ENCODE measurements around the gene NTSR1. TPM values are rescaled to one million over a fixed set of nuclear protein-coding genes. Genes with fewer than 3 reads are reported as not detected.
A peak's percentile ranks its signal among the peaks of the same experiment; 100 is the strongest.

NTSR1 gene
- total and polyA plus RNA-seq, 2 of the 13 experiments (the other 11 are each of a cell fraction or from before 2014, with no cell fraction given): 0.09 to 0.12 TPM

DNA sequence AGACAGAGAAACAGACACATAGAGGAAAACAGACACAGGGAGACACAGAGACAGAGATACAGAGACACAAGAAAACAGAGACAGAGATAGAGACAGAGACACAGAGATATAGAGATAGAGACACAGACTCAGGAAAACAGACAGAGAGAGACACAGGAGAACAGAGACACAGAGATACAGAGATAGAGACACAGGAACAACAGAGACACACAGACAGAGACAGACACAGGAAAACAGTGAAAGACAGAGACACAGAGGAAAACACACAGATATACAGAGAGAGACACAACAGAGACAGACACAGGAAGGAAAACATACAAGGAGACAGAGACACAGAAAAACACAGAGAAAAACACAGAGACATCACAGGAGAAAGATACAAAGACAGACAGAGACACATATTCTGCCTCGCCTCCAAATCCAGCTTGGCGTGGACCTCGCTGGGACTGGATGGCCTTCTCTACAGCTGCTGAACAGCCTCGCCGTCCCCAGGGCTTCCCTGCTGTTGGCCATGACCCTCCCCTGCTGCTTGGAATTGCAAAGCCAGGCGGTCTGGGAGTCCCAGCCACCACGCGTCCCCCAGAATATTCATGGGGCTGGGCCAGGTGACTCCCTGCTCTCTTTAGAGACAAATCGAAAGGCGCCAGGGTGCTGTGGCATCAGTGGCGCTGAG, 36.8 kb downstream of the NTSR1 start (continued):
- TF ChIP-seq ZBTB40 (IDR thresholded peaks at IDR 0.05) (peak; percentile 36; the same call in 1 of the 2 replicates), ZBTB40 (CRISPR knock-in tag; IDR thresholded peaks at IDR 0.05) (no peak), ZNF138 (CRISPR knock-in tag; IDR thresholded peaks at IDR 0.05; ENCODE audit: low read depth) (no peak), ARNT (IDR thresholded peaks at IDR 0.05) (peak; percentile 95), NBN (conservative IDR thresholded peaks at IDR 0.05) (peak; percentile 19; the same call in 1 of the 2 replicates), BHLHE40 (IDR thresholded peaks at IDR 0.05; ENCODE audit: low read length) (no peak), ISL2 (CRISPR knock-in tag; IDR thresholded peaks at IDR 0.05) (no peak), RNF219 (CRISPR knock-in tag; IDR thresholded peaks at IDR 0.05) (no peak), SNRNP70 (IDR thresholded peaks at IDR 0.05; ENCODE audit: low read depth, low read length) (no peak), ZNF383 (CRISPR knock-in tag; IDR thresholded peaks at IDR 0.05; ENCODE audit: borderline replicate concordance) (no peak)
